GM19324 (cell line): ENCODE data around the gene FAM177B.

Source experiments
- ATAC-seq: cut with Tn5 transposase; IDR thresholded peaks from one replicate; pipeline ENCODE4 v1.9.1; 2021; ENCODE audit warnings: mild to moderate bottlenecking, moderate library complexity; ENCODE audit not compliant: unreplicated experiment, low FRiP score

Gene FAM177B

DNA sequence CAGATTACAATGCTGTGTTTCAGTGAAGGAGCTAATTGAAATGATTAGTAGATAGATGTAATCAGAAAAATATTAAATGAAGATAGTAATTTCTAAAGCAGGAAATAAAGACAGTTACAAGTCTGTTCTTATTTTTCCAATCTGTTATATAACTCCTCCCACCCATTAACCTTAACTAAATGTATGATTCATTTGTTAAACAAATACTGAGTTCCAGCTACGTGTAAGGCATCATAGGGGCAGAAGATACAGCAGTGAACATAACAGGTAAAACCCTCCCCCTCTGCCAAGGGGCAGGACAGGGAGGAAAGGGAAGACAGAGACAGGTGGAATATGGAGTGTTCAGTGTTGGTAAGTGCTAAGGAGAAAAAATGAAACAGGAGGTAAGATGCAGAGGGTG lies at the start of gene FAM177B:
Gene FAM177B (plus strand): TSS at position 231 of the 400 bp plus-strand sequence. CDS start 9,344 bp downstream, outside the sequence.
- no peak for ATAC-seq

DNA sequence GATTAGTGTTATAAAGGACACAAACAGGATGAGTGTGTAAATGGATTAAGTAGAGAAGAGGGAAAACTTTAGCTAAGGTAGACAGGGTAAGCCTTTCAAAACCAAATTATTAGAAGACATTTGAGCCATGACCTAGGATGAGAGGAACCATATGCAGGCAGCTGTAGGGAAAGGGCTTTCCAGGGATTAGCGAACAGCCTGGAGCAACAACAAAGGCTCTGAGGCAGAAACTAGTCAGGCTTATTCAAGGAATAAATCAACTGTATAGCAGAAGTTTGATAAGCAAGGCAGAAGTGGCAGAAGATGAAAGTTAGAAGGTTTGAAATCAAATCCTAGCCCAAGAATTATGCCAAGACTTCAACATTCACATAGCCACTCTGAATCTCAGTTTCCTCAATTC lies 46.0 kb upstream of the FAM177B start:
- no peak for ATAC-seq

DNA sequence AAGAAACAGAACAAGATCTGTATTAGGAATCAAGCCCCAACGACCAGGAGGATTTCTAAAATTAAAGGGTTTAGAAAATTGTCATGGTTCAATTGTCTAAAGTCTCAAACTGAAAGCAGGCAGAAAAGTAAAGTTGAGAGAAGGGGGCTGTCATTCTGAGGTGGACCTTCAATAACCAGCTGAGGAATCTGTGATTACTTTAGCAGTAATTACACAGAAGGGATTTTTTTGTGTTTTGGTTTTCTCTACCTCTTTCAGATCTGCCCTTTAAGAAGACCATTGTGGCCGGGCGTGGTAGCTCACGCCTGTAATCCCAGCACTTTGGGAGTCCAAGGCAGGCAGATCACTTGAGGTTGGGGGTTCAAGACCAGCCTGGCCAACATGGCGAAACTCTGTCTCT lies 42.1 kb upstream of the FAM177B start:
- ATAC-seq = no peak

DNA sequence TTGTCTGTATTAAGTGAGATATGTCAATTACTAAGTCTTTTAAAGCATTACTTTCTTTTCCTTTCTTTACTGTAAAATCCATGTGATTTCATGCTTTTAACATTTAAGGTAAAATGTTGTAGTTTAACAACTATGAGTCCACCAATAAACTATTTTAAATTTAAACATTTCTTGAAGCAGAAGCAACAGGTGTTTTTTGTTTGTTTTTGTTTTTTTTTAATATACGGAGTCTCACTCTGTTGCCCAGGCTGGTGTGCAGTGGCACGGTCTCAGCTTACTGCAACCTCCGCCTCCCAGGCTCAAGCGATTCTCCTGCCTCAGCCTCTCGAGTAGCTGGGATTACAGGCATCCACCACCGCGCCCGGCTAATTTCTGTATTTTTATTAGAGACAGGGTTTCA lies 40.3 kb upstream of the FAM177B start:
- no peak for ATAC-seq

DNA sequence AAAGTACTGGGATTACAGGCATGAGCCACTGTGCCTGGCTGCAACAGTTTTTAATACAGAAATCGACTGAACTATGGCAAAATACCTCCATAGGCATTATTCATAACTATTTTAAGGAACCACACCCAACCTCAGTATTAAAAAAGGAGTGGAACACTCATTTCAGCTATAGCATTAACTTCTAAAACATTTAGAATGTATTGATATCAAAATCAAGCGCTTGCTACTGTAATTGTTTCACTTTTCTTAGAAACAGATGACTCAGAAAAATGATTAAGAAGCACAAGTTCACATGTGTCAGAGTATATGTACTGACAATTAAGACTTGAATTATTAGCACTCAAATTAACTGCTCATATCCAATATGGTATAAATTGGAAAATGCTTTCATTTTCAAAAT lies 39.8 kb upstream of the FAM177B start:
- ATAC-seq = no peak

DNA sequence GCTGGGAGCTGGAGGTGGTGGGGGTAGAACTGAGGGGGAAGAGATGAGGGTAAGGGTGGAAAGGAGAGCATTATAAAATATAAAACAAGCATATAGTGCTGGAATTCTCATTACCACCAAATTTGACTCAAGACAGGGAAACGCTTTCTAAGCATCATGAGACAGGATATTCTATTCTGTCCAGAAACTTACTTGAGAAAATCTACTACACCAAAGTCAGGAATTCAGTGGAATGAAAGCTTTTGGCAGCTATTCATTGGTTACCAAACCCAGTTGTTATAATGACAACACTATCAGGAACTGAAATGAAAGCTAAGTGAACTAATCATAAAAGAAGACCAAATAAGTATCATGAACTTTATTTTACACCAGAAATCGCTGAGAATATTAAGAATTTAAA lies 39.2 kb upstream of the FAM177B start:
- ATAC-seq = no peak

DNA sequence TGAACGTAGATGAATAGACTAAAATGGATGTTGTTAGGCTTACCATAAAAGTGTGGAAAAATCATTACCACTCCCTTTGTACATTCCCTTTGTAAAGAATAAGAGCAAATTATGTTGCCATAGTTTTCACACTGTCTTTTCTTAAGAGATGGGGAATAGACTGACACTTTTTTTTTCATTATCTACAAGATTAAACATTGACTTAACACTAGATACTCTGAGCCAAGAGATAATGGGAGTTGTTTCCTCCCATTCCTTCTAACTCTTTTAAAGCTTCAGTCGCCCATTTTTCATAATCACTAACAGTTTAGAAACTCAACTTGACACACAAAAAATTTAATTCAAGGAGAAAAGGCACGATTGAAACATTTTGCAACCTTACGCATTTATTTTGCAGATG lies 34.8 kb upstream of the FAM177B start:
- ATAC-seq = no peak

DNA sequence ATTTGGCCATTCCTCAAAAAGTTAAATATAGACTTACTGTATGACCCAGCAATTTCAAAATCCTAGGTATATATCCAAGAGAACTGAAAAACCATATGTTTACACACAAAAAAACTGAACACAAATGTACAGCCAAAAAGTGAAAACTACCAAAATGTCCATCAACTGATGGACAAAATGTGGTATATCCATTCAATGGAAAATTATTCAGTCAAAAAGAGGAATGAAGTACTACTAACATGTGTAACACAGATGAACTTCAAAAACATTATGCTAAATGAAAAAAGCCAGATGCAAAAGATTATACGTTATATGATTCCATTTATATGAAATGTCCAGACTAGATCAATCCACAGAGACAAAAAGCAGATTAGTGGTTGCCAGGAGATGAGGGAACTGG lies 32.7 kb upstream of the FAM177B start:
- no peak for ATAC-seq

DNA sequence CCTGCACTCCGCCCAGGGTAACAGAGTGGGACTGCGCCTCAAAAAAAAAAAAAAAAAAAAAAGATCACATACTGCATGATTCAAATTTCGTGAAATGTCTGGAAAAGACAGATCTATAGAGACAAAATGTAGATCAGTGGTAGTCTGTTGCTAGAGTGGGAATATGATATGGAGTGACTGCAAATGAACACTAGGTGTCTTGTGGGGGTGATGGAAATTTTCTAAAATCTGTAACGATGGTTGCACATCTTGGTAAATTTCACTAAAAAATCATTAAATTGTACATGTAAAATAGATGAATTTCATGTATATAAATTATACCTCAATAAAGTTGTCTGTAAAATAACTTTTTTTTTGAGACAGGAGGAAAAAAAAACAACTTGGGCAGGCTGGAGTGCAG lies 30.2 kb upstream of the FAM177B start:
- no peak for ATAC-seq

DNA sequence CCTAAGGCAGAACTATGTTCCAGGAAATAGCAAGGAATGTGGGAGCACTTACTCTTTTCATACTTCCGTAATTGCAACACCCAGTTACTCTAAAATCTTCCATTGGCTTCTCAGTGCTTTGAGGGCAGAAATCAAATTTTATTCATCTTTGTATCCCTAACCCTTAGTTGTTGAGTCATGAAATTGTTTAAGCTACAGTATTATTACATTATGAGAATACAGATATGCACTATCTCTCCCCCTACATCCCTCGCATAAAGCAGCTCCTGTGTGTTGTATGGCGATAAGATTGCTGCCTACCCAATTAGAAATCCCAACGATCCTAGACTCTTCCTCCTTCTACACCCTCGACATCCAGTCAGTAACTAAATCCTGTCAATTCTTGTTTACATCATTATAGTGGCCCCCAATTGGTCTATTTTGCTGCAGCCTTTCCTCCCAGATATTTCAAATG lies 27.3 kb upstream of the FAM177B start:
- no peak for ATAC-seq

DNA sequence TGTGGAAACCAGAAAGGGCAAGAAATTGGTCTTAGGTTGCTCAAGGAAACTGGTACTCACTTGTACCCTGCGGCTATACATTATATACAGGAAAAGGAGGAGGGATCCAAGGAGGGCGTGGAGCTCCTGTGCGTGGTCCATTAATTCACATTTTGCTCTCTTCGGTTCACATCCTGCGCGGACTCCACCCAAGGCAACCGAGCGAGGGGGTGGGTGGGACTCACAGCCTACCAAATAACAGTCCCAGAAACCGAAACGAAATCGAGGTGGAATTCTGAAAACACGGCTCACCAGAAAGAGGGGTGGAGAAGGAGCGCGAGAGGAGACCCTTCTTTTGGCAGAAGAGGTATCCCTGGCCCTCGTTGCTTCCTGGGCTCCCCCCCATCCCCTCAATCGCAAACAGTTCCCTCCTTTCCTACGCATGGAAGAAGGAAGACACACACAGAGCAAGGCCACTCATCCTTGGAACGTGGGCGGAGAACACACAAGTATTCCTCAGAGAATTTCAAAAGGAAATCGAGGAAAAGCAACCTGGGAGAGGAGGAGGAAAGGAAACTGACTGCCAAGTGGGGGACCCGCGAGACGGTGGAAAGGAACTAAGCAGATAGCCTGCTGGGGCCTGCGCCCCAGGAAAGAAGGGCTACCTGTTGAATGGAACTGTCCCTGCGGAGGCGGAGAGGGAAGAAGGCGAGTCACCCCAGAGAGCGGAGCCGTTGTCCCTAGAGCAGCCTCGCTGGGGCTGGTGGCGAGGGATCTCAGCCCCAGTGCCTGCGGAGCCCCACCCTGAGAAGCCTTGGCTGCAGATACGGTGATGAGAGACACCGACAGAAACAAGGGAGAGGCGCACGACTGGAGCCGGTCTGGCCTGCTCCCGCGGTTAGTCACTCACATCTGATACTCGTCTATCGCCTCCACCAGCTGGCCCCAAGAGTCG lies 25.4 kb upstream of the FAM177B start:
- ATAC-seq = peak; percentile 32

DNA sequence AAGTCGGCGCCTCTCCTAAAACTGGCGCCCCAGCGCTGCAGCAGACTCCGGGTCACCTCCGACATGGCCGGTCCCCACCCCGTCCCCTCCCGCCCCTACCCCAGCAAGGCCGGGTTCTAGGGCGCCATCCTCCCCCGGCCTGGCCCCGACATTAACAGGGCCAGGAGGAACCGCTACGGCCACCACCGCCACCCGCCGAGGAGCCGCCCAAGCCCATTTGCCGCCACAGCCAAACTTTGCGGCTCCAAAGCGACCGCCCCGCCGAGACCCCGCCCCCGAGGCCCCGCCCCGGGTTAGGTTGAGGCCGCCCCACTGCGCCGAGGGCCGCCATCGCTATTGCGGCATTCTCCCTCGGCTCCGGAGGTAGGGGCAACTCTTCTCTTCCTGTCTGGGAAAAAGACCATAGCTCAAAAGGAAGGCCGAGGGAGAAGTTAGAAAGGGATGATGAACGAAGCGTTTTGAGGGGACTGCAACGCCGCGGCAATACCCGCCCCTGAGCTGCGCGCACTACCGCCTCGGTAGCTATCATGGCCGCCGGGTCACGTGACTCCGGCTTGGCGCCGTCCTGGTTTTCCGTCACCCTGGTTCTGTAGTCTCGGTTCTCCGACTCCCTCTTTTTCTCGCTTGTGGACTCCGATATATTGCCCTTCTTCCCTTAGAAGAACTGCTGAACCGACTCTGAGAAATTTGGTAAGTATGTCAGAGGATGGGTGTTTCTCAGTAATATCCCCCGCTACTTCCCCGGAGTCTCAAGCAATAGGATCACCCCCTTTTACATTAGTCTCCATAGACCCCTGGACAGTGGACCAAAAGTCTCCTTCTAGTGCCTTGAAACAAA lies 24.5 kb upstream of the FAM177B start, which contains the start of the genes AIDA and BROX:
Gene AIDA (minus strand): TSS at position 239 of the 838 bp plus-strand sequence. CDS start 174 bp downstream, at position 65.
Gene BROX (plus strand): TSS at position 312 of the 838 bp plus-strand sequence. CDS start 3,136 bp downstream, outside the sequence.
- ATAC-seq = peak; percentile 84

DNA sequence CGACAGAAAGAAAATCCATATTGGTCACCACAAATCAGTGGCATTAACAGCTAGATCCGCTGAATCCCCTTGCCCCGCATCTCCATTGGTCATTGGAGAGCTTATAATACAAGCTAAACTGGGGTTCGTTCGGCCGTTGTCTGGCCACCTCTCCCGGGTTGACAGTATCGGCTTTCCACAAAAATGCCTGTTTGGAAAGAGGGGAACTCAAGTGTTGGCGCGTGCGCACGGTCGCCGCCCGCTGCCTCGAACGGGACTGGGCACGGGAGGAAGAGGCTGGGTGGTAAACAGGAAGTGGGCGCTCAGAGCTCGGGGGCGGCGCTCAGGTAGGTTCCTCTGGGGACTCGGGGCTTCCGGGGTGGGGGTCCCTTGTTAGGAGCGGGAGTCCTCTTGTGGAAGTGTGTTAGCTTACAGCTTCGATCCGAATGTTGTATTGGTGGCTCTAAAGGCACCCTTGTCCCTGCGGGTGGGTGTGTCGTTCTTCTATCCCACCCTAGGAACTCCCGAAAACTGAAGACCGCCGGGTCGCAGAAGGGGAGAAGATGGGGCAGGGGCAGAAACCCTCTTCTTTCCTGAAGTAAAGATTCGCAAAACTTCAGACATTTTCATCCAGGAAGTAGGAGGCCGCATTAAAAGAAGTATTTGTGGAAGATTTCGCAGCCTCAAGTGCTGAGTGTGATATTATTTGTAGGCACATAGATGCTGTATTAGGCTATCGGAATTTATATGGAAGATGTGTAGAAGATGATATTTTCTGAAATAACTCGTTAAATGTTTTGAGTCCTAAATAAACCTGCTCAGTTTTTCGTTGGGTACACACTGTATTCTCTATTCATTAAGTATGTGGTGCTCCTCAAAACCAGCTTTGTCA lies 23.7 kb upstream of the FAM177B start:
- ATAC-seq = peak; percentile 79

DNA sequence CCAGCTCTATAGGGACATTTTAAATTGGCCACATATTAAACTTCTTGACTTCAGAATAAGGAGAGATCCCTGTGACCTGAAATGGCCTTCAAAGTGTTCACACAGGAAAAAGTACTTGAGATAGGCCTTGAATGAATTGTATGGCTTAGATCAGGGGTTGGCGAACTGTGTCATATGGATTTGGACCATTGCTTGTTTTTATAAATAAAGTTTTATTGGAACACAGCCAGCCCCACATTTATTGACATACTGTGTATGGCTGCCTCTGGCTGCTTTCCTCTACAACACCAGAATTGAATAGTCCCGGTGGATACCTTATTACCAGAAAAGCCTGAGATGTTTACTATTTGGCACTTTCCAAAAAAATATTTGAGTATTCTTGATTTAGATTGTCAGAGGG lies 20.6 kb upstream of the FAM177B start:
- ATAC-seq = no peak

DNA sequence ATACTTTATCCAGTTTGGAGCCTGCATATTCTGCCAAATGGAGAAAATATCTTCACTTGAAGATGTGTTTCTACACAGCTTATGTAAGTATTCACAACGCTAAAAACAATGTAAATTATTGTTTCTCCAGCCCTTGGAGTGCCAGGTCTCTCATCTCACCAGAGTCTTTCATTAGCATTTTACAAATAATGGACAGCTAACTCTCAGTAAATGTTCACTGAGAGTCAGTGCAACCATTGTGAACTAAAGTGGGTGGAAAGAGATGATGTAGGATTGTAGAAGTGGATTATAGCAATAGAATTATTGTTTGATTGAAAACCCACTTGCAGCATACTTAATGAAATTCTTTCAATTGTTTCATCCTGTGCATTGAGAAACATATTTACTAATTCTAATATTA lies 8.3 kb upstream of the FAM177B start:
- no peak for ATAC-seq

DNA sequence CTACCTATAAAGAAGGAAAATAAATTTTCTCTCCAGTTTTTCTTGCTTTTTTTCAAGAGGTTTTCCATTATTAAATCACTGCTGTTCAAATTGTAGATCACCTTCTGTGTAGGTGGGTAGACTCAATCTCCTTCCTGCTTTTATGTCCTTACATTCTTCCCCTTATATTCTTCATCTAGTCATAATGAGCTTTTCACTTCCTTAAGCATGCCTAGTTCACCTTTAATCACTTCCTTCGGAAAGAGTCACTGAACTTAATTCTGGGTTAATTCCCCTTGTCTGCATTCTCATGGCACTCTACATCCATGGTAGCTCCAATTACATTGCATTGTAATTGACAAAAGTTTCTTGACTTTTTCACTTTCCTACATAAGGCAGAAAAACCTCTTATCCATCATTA lies 6.1 kb upstream of the FAM177B start:
- ATAC-seq = no peak

DNA sequence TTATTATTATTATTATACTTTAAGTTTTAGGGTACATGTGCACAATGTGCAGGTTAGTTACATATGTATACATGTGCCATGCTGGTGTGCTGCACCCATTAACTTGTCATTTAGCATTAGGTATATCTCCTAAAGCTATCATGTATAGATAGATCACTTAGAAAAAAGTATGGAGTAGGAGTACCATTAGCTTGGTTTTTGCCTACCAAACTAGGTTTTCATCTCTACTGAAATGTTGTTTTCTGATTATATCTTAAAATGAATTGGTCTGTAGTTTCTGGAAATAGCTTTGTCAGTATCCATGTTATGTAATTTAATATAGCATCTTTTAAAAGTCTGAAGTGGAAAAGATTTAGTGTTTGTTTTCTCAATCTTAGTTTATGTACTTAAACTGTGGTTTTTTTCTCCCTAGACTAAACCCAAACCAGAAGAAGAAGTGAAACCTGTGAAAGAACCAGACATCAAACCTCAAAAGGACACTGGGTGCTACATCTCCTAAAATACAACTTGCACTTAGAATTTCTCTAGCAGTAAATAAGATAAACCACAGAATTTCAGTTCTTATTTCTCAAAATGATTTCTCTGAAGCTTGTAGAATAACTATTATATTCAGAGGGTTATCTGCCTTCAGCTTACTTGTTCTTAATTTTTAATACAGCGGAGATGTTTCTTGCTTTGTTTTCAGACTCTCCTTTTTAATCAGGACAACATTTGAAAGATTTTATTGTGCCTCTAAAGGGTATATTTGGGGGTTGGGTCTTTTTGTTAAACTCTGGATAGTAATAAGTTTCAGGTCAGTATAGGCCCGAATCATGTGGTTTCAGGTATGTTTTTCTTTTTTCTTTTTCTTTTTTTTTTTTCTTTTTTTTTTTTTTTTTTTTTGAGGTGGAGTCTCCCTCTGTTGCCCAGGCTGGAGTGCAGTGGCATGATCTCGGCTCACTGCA lies 4.5 kb upstream of the FAM177B start:
- peak; percentile 98 for ATAC-seq

DNA sequence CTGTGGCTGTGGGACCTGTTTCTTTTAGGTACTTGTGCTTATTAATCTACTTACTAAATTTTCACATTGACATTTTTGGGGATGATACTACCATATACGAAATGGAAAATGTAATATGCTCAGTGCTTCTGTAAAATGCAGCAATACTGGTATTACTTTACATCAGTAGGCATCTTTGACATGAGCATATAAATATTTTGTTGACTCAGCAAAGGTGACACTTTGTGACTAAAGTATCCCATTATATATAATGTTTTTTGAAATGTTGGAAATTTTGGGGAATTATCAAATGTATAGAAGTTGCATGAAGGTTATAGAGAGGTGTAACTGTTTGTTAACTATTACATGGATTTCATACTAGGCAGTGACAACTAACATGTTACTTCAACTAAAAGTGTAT lies 2.3 kb upstream of the FAM177B start:
- no peak for ATAC-seq

DNA sequence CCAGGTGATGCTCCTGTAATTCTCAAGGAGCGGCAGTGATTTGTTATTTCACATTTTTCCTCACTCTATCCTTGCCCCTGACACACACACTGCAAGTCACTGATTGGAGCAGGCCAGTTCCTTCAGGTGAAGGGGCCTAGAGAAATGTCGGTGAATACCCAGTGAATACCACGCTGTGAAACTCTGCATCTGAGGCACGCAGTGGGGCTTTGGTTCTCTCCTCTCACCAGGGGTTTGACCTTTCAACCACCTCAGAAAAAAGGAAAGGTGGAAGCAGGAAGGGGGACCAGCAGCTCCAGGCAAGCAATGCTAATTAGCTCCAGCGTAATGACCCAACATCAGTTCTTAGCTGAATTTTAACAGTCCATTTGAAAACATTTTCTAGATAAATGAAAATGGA lies 532 bp upstream of the FAM177B start:
- ATAC-seq = no peak
